ENCODE data around the gene ATP5F1D. TPM values are rescaled to one million over a fixed set of nuclear protein-coding genes. Genes with fewer than 3 reads are reported as not detected.

The ATP5F1D gene
- total RNA-seq, 1 donor from 2014 or later, result 486 TPM

GRCh38 chr19:1274081-1274851 is 32.7 kb downstream of the ATP5F1D start:
- intact Hi-C loops (cut with DNase I), result loop anchor here (5.0 kb wide), 1 partner anchor 108 kb away; the partner anchor contains the start of gene NDUFS7

GRCh38 chr19:1274852-1275259 is 33.3 kb downstream of the ATP5F1D start:
- intact Hi-C loops (cut with DNase I), result loop anchor here (5.0 kb wide), 3 partner anchors 82 to 107 kb away; partner anchors contain the start of gene NDUFS7
- DNase-seq (ENCODE audit: low spot score), result no peak

More at GRCh38 chr19:1274081-1274851, 32.7 kb downstream of the ATP5F1D start:
- DNase-seq (ENCODE audit: low spot score), result no peak

DNA sequence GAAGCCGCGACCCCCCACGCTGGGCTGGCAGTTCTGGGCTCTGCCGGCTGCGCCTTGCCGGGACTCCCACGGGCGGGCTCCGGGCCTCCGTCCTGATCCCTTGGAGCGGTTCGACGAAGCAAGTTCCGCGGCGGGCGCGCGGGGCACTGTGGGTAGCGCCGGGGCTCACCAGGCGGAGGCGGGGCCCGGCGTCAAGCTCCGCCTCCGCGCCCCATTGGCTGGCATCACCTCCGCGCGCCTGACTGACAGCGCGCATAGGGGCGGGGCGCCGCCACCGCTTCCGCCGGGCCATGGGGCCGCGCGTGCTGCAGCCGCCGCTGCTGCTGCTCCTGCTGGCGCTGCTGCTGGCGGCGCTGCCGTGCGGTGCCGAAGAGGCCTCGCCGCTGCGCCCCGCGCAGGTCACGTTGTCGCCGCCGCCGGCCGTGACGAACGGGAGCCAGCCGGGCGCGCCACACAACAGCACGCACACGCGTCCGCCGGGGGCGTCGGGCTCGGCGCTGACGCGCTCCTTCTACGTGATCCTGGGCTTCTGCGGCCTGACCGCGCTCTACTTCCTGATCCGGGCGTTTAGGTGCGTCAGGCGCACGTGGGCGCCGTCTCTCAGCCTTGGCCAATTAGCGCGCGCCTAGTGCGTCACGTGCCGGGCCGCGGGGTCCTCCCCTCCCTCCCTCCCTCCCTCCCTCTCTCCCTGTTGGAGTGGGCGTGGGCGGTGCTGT is 33.9 kb downstream of the ATP5F1D start, which contains the start of gene FAM174C:
Gene FAM174C (plus strand): TSS at position 271 of the 716 bp plus-strand sequence. CDS start 20 bp downstream, at position 291.
- intact Hi-C loops (cut with DNase I), result loop anchor here (5.0 kb wide), 2 partner anchors 82 to 97 kb away; no protein-coding TSS in a partner anchor
- DNase-seq (ENCODE audit: low spot score), result peak; percentile 96

DNA sequence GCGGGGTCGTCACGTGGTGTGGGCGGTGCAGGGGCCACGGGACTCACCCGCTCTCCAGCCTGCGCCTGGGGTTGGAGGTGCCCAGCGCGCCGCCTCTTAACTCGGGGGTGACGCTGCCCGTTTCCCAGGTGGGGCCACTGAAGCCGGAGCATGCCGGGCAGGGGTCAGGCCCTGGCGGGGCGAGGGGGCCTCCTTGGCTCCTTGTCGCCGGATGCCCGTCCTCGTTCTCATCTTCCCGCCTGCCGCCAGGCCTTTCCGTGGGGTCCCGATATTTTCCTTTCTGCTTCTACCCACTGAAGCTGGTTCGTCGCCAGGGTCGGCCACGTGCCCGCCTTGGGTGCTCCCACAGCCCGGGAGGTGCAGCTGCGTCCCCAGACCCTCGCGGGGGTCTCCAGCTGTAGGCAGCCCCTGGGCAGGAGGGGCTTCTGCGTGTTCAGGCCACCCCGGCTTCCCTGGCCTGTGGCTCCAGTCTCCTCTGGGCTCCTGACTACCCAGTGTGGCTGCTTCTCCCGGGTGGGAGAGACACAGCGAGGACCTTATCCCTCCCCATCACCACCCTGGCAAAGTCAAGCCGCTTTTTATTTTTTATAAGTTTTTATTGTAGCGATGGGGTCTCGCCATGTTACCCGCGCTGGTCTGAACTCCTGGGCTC is 34.6 kb downstream of the ATP5F1D start:
- intact Hi-C loops (cut with DNase I), result loop anchor here (5.0 kb wide), 2 partner anchors 81 to 96 kb away; no protein-coding TSS in a partner anchor
- no peak for DNase-seq (ENCODE audit: low spot score)

DNA sequence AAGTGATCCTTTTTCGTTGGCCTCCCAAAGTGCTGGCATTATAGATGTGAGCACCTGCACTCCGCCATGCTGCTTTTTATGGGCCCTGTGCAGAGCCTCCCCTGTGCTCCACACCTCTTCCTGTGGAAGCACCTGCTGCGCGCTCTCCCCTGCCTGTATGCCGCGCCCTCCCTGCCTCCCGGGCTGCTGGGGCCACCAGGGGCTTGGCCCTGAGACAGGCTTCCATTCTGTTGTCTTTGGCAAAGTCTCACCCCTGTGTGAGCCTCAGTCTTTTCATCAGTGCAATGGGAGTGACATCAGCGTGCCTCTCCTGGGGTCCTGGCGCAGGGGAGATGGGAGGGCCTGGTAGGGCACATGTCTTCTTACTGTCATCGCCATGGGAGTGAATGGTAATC is 35.1 kb downstream of the ATP5F1D start:
- DNase-seq (ENCODE audit: low spot score), result no peak
- intact Hi-C loops (cut with DNase I), result loop anchor here (5.0 kb wide), 2 partner anchors 81 to 96 kb away; no protein-coding TSS in a partner anchor

GRCh38 chr19:1277061-1277460 is 35.5 kb downstream of the ATP5F1D start:
- intact Hi-C loops (cut with DNase I), result loop anchor here (5.0 kb wide), 2 partner anchors 80 to 95 kb away; no protein-coding TSS in a partner anchor
- DNase-seq (ENCODE audit: low spot score), result no peak

- intact Hi-C loops (cut with DNase I), result loop anchor here (5.0 kb wide), 2 partner anchors 79 to 94 kb away; no protein-coding TSS in a partner anchor
Measured at GRCh38 chr19:1278074-1278473, 36.5 kb downstream of the ATP5F1D start.

GRCh38 chr19:1278713-1279660 is 37.4 kb downstream of the ATP5F1D start:
- DNase-seq (ENCODE audit: low spot score), result no peak
- intact Hi-C loops (cut with DNase I), result loop anchor here (5.0 kb wide), 2 partner anchors 78 to 93 kb away; no protein-coding TSS in a partner anchor

More at GRCh38 chr19:1278074-1278473, 36.5 kb downstream of the ATP5F1D start:
- DNase-seq (ENCODE audit: low spot score), result no peak

DNA sequence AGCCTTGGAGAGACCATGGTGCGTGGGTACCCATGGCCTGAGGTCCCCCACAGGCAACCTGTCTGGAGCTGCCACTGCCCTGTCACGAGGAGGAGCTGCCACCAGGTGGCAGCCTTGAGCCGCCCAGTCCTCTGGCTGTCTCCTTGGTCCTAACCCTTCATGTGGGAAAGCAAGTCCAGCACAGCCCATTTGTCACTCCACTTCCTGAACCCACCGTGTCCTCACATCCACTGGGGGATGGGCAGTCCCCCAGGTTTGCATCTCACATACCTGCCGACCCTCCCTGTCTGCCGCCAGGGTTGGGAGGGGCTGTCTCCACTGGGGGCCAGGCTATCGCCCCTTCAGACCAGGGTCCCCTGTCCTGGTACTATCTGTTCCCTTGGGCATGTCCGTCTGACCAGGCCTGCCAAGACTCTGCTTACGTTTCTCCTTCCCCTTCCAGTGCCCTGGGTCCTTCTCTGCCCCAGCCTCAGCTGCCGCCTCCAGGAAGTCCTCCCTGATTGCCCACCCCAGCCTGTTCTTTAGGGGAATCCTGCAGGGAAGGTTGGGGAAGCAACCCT is 38.3 kb downstream of the ATP5F1D start:
- intact Hi-C loops (cut with DNase I), result loop anchor here (5.0 kb wide), 2 partner anchors 77 to 92 kb away; no protein-coding TSS in a partner anchor
- peak; percentile 91 for DNase-seq (ENCODE audit: low spot score)

DNA sequence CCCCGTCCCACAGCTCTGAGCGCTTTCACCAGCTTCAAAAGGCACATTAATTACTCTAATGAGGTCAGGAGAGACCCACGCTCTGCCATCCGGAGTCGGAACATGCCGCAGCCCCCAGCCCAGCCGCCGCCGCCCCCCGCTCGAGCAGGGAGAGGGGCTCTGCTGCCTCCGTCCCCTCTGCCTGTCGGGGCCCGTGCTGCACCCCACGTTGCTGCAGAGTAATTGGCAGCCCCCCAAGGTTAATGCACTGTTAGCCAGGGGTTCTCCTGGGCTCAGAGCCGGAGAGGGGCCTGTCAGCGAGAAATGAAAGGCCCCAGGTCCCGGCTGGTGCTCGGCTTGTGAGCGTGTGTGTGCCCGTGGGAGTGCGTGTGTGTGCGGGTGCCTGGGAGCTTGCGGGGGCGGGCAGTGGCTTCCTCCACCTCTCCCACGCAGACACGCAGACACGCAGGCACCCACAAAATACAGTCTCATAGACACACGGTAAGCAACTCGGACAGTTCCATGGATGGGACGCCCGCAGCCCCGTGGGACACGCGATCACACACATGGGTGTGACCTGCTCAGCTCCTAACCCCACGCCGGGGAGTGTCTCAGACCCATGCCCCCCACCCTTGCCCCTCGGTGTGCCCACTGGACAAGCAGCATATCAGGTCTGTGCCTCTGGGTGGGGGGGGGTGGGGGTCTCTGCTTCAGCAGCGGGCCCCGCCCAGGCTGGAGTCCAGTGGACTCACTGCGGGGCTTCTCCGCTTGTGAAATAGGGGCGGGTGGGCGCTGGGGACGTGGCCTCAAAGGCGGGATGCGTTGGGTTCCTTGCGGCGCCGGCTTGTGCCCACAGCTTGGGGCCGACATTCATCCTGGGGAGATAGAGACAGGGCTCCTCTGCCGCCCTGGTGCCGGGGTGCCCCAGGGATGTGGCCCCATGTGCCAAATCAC is 39.4 kb downstream of the ATP5F1D start:
- DNase-seq (ENCODE audit: low spot score), result no peak
- intact Hi-C loops (cut with DNase I), result no loop called here

DNA sequence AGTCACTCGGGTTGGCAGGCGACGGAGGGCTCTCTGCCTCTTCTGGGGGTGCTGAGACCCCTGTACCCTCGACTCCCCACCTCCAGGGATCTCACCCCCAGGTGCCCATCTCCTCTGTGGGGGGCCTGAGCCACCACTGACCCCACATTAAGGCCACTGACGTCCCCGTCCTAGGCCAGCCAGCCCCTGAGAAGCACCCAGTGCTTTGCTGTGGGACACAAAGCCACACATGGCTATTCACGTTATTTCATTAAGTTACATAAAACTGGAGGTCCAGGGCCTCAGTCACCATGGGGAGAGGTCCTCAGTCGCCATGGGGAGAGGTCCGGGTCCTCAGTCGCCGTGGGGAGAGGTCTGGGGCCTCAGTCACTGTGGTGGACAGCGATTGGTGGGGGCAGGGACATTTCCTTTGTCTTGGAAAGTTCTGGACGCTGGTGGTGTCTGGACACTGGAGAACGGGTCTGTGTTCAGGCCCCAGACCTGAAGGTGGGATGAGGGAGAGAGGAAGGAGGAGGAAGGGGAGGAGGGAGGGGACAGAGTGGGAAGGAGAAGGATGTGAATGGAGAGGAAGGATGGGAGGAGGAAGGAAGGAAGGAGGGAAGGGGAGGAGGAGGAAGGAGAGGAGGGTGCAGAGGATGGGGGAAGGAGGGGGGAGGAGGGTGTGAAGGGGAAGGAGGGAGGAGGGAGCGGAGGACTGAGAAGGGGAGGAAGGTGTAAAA is 40.2 kb downstream of the ATP5F1D start:
- no peak for DNase-seq (ENCODE audit: low spot score)
- intact Hi-C loops (cut with DNase I), result no loop called here

- DNase-seq (ENCODE audit: low spot score), result no peak
- intact Hi-C loops (cut with DNase I), result no loop called here
Measured at GRCh38 chr19:1282588-1283206, 41.1 kb downstream of the ATP5F1D start.

DNA sequence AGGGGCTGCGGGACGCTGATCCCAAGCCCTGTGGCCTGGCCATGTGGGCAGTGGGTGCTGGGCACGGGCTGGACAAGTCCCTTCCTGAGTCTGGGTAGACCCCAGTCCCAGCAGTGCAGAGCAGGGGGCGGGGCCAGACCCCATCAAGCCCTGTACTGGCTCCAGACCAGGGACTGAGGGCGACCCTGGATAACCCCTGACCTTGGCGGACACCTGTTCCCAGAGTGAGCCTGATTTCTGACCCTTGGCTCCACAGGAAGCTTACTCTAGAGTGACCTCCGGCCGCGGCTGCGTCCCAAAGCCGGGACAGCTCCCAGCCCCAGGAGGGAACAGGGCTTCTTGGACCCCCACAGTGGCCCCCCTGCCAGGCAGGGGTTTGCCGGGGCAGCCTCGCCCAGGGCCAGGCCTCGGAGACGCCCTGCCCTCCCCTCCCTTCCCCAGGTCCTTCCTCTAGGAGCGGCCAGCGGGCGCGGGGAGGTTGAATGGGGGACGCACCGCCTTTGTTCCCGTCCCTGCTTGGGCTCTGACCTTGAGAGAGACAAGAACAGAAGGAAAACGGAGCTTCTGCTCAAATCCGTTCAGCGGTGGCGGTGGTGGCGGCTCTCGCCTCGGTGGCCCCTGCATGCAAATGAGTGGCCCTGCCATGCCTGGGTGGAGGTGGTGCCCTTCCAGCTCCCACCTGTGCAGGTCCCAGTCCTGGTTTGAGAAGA is 41.8 kb downstream of the ATP5F1D start:
- no peak for DNase-seq (ENCODE audit: low spot score)
- intact Hi-C loops (cut with DNase I), result no loop called here

- DNase-seq (ENCODE audit: low spot score), result no peak
- intact Hi-C loops (cut with DNase I), result no loop called here
Measured at GRCh38 chr19:1283917-1284292, 42.4 kb downstream of the ATP5F1D start.

- intact Hi-C loops (cut with DNase I), result no loop called here
- DNase-seq (ENCODE audit: low spot score), result no peak
Measured at GRCh38 chr19:1284293-1284978, 42.9 kb downstream of the ATP5F1D start.

All from cardiac septum (tissue), 1 donor.